DMS 273 (cell line): ENCODE results near the gene PARP16.

Experiments used
- DNase-seq: peaks from one replicate; lab custom pipeline; 2025; ENCODE audit not compliant: unreplicated experiment; lab: John Stamatoyannopoulos, UW

The PARP16 gene, protein sequence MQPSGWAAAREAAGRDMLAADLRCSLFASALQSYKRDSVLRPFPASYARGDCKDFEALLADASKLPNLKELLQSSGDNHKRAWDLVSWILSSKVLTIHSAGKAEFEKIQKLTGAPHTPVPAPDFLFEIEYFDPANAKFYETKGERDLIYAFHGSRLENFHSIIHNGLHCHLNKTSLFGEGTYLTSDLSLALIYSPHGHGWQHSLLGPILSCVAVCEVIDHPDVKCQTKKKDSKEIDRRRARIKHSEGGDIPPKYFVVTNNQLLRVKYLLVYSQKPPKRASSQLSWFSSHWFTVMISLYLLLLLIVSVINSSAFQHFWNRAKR

DNA sequence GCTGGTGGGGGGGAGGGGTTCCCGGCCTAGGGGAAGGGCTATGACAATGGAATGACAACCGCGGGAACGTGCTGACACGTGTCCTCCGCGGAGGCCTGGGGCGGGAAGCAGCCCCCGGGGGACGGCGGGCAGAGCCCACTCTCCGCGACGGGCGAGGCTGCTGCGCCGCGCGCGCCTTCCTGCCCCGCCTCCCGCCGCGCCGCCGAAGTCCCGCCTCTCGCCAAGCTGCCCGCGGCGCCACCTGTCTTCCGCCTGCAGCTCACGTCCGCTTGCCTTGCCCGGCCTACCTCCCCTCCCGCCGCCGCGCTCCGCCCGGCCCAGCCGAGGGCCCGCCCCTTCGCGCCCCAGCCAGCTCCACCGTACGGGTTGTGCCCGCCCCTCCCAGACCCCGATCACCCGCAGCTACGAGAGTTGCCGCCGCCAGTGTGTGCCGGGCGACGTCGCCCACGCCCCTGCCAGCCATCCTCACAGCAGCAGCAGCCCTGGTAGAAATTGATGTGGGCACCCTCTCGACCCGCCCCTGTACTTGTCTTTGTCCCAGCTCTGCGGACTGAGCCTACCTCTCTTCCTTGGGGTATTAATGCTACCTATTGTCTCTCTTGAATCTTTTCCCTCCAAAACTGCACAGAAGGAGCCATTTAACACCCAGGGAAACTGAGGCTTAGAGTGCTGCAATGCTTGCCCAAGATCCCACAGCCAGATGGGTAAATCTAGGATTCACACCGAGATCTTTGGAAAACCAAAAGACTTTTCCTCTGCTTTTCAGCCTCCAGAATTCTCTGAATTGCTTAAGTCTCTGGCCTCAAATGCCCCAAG, at the start of gene PARP16:
Gene PARP16, minus strand, starts transcription at position 180 of the 816 bp plus-strand sequence. CDS start 457 bp downstream, outside the sequence.
- DNase-seq, result peak; percentile 94

GRCh38 chr15:65335278-65336055, 48.8 kb upstream of the PARP16 start:
- no peak for DNase-seq

- DNase-seq, result peak; percentile 20
Measured at GRCh38 chr15:65334586-65335231, 48.0 kb upstream of the PARP16 start.

DNA sequence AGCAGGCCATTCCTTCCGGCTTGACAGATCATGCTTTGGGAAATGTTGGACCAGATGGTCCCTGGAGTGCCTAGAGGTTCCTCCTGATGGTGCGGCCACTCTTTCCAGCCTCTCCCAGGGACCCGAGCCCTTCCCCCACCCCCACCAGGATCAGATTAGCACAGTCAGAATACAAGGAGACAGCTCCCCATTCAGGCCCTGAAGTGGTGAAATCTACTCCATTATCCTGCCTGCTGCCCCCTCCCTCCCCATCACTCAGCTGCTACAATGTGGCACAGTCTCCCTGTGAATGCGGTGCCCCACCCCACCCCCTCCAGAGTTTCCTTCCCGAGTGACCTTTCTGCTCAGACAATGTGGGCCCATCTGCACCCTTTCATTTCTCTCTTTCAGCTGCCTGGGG, 47.2 kb upstream of the PARP16 start:
- peak; percentile 74 for DNase-seq

DNA sequence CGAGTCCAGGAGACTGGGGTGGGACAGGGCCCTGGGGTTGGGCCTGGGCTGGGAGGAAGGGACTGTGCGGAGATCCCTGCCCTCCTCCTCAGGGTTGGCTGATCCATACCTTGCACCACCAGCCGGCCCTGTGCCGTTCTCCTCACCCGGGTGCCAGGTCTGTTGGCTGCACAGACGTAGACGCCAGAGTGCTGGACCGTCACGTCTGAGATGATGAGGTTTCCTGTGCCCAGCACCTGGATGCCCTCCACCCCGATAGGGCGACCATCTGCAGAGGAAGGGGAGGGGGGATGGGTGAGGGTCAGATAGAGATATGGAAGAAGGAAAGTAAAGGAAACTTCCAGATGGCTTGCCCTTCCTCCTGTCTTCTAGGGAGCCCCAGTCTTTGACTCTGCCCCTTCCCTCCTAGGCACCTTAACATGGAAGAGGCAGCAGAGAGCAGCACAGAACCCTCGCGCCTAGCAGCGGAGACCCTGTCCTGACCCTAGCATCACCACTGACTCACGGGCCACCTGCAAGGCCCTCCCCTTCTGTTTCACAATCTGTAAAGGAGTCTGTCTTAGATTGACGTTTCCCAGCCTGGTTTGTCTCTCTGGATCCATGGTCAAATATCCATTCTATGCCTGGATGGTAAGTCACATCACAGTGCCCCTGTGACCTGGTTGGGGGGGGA, 46.6 kb upstream of the PARP16 start:
- DNase-seq, result peak; percentile 71

DNA sequence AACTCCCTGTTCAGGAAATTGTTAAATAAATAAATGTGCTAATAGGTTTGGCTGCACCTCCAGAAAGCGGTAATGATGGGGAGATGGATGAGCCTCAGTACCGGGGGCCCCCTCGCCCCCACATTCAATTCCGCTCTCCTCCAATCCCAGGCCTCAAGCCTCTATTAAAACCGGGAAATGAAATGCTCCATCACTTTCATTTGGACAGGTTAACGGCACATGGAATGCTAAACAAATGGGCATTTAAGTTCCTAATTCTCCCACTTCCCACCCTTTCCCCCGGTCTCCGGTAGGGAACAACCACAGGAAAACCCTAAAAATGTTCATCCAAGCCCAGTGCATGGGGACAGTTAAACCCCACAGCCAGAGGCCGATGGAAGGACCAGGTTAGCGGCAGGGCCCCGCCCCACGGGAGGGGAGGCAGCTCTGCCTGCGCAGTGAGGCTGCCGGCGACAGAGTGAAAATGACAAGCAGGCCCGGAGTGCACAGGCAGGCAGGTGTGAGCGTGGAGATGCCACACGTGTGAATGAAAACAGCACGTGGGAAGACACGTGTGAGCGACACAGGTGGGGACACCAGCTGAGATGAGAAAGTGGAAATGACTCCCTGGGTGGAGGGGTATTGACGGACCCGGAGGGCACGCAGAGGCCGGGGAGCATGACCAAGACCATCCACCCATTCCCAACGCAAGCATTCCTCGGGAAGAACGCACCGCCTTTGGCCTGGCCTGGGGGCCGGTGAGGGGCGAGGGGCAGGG, 45.9 kb upstream of the PARP16 start:
- DNase-seq, result no peak

DNA sequence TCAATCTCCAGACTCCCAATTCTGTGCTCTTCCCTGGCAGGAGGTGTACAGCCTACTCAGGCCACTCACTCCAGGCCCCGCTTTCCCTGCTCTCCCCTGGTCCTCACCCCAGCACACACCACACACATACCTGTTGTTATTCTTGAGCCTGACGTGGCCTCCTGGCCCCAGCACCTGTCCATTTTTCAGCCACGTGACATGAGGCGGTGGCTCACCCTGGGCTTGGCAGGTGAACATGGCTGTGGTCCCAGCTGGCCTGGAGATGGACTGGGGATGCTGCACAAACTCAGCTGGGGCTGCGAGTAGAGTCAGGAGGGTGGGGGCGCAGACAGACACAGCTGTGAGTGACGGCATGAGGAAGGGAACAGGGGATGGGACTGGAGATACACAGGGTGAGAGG, 45.1 kb upstream of the PARP16 start:
- DNase-seq, result no peak

- no peak for DNase-seq
Measured at GRCh38 chr15:65330934-65331645, 44.4 kb upstream of the PARP16 start.

DNA sequence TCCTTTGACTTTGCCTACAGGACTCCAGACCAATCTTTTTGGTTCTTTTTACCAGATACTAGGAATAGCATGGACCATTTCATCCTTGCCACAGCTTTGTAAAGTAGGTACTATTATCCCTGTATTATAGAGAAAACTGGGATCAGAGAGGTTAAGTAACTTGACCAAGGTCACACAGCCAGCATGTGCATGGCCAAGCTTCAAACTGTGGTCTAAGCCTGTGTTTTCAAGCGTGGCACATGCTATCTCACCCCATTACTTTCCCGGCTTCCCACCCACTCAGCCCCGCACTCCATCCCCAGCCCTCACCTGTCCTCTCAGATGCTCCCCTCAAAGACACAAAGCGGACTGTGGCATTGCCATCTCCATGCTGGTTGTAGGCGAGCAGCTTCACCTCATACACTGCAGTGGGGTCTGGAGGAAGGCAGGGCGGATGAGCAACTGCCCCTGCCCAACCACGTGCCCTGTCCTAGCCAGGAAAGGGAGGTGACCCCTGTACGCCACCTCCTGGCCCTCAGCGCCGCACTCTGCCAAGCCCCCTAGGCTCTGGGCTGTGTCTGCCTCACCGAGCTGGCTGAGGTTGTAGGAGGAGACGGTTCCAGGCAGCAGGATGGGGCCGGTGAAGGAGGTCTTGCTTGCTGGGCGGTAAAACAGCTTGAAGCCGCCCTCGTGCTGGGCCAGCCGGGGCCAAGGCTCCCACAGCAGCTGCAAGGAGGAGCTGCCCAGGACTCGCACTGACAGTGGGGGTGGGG, 43.5 kb upstream of the PARP16 start:
- DNase-seq, result no peak

GRCh38 chr15:65329288-65329983, 42.8 kb upstream of the PARP16 start:
- DNase-seq, result no peak

DNA sequence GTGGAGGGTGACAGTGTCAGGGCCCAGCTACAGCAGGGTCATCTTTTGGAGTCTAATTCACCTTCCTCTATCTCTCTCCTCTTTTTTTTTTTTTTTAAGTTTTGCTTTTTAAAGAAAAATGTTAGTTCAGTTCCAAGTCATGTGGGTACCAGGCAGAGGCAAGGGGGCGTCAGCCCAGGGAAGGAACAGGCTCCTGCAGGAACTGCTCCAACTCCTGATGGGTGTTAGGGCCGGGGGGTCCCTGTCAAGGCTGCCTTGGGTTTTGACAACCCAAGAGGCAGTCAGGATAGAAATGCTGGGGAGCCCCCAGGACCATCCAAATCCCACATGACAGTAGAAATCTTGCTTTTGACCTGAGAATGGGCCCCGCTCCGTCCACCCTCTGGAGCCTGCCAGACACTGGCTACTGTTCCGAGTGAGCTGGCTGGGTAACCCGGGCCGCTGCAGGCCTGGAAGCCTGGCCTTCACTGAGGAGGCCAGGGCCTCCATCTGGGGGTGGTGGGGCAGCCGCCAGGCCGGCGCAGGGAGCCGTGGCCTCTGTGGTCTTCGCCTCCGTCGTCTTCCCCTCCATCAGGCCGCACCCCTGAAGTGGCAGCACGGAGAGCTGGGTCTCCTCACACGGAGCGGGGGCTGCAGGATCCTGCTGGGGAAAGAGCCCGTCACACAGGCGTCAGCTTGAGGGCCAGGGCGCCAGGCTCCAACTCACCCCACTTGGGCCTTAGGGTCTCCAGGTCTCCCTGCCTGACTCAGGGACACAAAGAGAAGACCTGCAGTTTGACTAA, 42.0 kb upstream of the PARP16 start:
- no peak for DNase-seq

GRCh38 chr15:65327651-65328393, 41.1 kb upstream of the PARP16 start:
- DNase-seq, result no peak

GRCh38 chr15:65326818-65327217, 40.1 kb upstream of the PARP16 start:
- DNase-seq, result no peak

GRCh38 chr15:65326117-65326526, 39.4 kb upstream of the PARP16 start:
- no peak for DNase-seq

- peak; percentile 96 for DNase-seq
Measured at GRCh38 chr15:65323071-65323511, 36.4 kb upstream of the PARP16 start.

DNA sequence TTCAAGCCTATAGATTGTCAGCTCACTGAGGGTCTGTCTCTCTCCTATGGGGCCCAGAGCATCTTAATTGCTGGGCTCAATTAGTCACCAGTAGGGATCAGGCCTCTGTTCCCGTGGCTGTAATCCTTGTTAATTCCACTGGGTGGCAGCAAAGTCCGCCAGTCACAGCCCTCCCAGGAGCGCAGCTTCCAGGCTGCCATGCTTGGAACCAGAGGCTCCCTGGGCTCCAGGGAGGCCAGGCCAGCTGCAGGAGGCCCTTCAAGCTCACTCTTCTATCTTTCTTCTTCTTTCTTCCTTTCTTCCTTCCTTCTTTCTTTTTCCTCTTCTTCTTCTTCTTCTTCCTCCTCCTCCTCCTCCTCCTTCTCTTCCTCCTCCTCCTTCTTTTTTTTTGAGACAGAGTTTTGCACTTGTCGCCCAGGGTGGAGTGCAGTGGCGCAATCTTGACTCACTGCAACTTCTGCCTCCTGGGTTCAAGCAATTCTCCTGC, 32.2 kb upstream of the PARP16 start:
- peak; percentile 86 for DNase-seq
